Jurkat, Clone E6-1 (cell line): ENCODE measurements around the gene TBX2. TPM values are rescaled to one million over a fixed set of nuclear protein-coding genes. Genes with fewer than 3 reads are reported as not detected.
"Not testable (repeated sequence)": the region's sequence is repeated elsewhere in the genome, so short reads cannot be mapped to it uniquely, and the experiment has no call there.

Source experiments
- DNase-seq: peaks from one replicate; pipeline ENCODE4 v3.0.0-alpha.2; 2011; ENCODE audit warnings: low read depth, low spot score
- H3K4me3 ChIP-seq: 2 replicates; pipeline ENCODE4 v1.5.1; 2011; ENCODE audit warnings: mild to moderate bottlenecking, low read length, control low read depth, moderate library complexity
- polyA plus RNA-seq: library from polyadenylated mRNA; unstranded; fragments of >200 nt; gene quantifications from one replicate; pipeline ENCODE4 v1.2.1, GENCODE V29; 2012; ENCODE audit warnings: missing spikeins; ENCODE audit not compliant: insufficient read length, insufficient read depth

TBX2 gene
- polyA plus RNA-seq = not detected

DNA sequence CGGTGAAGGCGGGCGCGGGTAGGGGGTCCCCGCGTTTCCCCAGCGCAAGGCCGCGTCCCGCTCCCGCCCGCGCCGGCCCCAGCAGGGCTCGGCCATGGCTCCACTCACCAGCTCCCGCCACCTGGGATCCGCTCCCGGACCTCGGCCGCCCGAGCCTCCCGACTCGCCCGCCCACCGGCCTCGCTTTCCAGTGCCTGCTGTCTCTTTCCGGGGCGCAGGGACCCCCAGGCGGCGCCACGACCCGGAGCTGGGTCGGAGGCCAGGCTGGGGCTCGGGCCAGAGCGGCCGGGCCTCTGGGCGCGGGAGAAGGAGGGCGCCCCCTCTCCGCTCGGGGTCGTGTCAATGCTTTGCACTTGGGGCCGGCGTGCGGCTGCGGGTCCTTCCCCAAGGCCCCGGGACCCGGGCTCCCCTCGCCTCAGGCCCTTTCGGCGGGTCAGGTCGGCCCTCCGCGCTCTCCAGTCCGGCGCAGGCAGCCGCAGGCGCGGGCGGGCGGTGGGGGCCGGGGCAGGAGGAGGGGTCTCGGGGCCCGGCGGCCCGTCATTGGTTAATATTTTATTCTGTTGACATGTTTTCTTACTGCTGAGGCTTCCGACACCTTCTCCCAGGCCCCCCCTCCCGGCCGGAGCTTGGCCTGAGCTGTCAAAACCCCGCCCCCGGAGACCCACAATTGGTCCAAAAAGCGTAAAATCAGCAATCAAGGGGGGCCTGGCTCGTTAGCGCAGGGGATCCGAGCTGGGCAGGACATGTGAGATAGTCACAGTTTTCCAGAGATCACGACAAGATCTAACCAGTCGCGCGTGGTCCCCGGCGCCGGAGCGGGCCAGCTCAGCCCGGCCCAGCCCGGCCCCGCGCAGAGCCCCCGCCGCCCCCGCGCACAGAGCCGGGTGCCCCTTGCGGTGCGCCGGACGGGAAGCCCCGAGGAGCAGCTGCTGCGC lies at the start of gene TBX2:
Gene TBX2, plus strand, starts transcription at position 713 of the 935 bp plus-strand sequence. CDS start 334 bp downstream, outside the sequence.
- no peak within 1 kb of the TSS for H3K4me3 ChIP-seq
- no peak for DNase-seq

DNA sequence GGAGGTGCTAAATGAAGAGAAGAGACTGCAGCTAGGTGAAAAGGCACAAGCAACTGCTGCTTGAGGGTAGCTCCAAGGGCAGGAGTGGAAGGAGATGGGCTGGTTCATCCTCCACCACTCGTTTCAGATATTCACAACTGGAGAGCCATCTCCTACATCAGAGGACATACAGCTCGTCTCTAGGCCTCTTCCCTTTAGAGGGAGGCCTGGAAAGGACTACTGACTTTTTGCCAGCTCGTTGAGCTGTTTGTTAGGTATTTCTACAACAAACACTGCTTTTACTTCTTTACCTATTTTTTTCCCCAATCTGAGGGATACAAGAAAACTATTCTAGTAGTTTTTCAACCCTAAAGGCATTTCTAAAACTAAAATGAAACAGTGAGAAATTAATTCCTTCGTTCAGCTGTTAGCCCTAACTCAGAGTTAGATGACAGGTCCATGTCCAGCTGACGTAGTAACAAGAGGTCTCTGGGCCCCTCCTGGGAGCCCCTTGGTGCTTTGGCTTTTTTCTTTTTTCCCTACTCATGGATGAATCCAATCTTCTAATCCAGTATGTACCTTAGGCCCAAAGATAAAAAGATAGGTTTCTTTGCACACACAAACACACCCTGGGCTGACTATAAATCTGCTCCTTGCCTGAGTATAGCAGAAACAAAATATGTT lies 47.8 kb upstream of the TBX2 start:
- H3K4me3 ChIP-seq = no peak overlapping the region
- DNase-seq = no peak

DNA sequence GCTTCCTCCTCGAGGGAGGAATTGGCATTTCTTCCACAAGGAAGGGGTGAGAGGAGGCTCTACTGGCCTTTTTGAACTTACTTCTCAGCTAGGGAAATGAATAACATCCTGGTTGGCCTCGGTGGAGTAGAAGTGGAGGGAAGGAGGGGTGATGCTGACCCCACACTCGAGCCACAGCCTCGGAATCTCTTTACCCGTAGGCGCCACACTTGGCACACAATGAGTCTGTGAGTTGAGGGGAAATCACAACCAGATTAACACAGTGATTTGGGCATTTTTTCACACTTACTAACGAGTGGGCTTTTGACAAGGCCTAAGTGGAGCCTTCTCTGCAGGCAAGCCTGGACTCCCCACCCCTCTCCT lies 47.3 kb upstream of the TBX2 start:
- H3K4me3 ChIP-seq = no peak overlapping the region
- DNase-seq = no peak

DNA sequence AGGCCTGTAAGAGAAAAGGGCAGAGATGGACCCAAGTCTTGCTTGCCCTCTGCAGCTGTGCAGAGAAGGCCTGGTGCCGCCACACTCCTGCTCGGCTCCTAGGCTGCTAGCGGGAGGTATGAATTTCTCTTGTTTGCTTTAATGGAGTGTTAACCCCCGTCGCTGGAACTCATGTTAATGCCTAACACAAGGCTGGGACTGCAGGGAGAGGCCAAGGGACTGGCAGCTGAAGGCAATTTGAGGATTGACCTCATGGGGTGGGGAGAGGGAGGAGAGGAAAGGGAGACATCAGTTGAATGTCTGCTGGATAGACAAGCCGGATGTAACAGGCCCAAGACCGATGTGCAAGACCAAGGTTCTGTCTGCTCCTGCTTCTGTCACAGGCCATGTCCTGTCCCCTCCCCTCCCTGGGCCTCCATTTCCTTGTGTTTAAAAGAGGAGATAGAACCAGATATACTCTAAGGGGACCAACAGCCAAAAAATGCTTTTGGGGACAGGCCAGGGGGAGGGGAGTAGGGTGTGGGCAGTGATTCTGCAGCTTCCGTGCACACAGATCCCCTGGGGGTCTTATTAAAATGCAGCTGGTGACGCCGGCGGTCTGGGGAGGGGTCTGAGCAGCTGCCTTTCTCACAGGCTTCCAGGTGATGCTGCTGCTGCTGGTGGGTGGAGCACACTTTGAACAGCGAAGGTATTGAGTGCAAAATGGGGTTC lies 46.7 kb upstream of the TBX2 start:
- no peak overlapping the region for H3K4me3 ChIP-seq
- no peak for DNase-seq

DNA sequence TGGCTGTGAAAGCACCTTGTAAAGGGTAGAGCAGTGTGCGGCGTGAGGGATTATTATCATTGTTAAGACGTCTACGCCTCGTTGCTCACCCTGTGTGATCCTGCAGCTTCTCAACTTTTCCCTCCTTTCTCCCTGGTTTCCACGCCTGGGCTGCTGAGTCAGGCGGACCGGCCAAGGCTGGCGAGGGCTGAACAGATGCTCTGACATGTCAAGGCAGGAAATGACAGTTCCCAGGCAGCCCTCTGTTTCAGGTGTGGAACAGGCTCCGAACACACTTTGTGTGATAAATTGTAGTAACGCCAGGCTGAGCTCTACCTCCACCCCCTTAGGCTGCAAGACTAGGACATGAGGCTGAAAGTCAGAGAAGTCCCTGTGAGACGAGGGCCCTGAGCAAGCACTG lies 46.0 kb upstream of the TBX2 start:
- no peak overlapping the region for H3K4me3 ChIP-seq
- no peak for DNase-seq

DNA sequence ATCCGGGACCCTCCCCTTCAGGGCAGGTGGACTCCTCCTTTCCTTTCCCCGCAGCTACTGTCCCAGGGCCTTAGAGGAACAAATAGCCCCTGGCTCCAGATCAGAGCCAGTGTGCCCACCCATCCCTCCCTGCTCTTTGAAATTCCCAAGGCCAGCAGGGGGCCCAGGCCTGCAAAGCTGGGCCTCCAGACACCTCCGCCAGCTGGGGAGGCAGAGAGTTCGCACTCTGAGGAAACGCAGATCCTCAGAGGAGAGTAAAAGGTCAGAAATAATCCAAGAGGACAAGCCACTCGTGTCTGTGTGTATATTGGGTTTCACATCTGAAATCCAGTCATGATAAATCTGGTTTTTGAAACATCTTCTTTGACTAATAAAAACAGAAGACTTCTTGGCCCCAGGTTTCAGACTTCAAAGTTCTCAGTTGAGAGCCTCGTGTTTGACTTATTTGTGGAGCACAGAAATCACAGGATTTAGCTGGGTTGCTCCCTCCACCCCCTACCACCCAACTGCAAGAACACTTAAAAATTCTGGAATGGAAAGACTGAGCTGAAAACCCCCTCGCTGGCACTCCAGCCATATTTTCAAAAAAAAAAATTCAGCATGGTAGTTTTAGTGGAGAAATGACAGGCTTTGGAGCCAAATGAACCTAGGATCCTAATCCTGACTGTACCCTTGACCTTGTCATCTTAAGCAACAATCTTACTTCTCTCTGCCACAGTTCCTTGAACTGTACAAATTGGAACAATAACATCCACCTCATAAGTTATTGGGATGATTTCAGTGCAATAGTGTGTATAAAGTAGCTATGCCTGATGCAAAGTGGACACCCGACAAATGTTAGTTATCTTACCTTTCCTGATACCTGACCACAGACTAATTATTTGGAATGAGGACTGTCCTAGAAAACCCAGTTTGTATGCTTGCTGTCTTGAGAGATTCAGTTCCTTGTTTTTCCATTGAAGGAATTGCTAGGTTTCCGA lies 44.5 kb upstream of the TBX2 start:
- H3K4me3 ChIP-seq = no peak overlapping the region
- no peak for DNase-seq

DNA sequence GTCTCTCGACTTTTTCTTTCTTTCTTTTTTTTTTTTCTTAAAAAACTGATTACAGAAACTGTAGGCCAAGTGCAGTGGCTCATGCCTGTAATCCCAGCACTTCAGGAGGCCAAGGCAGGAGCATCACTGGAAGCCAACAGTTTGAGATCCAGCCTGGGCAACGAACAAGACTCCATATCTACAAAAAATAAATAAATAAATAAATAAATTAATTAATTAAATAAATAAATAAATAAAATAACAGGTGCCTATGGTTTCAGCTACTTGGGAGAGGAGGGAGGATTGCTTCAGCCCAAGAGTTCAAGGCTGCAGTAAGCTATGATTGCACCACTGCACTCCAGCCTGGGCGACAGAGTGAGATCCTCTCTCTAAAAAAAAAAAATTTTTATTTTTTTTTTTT lies 42.6 kb upstream of the TBX2 start:
- not testable (repeated sequence) for DNase-seq, H3K4me3 ChIP-seq

DNA sequence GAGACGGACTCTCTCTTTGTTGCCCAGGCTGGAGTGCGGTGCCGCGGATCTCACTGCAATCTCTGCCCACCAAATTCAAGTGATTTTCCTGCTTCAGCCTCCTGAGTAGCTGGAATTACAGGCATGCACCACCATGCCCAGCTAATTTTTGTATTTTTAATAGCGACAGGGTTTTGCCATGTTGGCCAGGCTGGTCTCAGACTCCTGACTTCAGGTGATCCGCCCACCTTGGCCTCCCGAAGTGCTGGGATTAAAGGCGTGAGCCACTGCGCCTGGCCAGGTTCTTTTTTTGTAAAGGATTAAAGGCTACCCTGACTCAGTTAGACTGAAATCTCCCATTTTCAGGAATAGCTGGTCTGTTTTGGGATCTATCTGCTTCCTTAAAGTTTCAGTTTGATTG lies 40.1 kb upstream of the TBX2 start:
- DNase-seq, H3K4me3 ChIP-seq: not testable (repeated sequence)

DNA sequence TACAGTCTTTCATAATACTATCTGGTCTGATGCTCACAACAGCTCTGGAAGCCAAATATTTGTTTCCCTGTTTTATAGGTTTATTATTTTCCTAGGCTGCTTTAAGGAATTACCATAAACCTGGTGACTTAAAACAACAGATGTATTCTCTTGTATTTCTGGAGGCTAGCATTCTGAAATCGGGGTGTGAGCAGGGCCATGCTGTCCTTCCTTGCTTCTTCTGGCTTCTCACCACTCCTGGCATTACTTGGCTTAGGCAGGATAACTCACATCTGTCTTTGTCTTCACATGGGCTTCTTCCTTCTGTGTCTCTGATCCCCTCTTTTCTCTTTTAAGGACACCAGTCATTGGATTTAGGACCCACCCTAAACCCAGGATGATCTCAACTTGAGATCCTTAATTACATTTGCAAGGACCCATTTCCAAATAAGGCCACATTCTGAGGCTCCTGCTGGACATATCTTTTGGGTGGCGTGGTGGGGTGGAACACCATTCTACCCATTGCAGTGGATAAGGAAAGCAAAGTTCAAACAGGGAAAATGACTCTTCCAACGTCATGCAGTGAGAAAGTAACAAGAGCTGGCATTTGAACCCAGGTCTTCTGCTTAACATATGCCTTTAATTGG lies 39.2 kb upstream of the TBX2 start:
- no peak overlapping the region for H3K4me3 ChIP-seq
- DNase-seq = no peak

DNA sequence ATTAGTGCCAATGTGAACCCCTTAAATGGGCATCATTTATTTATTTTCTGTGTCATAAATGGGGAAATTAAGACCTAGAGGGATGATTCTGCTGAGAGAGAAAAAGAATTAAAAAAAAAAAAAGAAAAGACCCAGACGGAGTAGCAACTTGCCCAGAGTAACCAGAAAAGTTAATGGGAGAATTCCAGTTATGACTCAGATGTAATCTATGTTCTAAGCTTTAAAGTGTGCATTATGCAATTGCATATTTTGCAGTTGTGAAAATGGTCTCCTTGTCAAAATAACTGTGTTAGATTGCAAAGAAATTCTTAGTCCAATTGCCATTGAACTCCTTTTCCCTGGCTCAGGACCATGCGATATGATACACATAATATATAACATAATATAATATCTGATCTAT lies 38.6 kb upstream of the TBX2 start:
- no peak overlapping the region for H3K4me3 ChIP-seq
- no peak for DNase-seq

DNA sequence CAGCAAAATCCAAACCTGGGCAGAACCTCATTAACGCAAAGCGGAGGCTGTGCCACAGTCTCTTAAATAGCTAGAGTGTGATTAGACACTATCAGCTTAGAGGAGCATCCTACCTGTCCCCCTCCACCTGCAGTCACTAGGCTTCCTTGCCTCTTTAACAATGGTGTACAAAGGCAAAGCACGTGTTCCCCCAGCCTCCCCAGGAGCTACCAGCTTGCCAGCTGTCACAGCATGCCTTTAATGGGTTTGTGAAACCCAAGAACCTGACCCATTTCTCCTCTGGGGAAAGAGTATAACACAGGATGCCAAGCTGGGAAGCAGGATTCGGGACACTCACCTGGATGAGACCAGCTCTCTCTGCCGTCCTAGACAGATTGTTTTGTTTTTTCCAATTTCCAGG lies 37.2 kb upstream of the TBX2 start:
- DNase-seq = no peak

DNA sequence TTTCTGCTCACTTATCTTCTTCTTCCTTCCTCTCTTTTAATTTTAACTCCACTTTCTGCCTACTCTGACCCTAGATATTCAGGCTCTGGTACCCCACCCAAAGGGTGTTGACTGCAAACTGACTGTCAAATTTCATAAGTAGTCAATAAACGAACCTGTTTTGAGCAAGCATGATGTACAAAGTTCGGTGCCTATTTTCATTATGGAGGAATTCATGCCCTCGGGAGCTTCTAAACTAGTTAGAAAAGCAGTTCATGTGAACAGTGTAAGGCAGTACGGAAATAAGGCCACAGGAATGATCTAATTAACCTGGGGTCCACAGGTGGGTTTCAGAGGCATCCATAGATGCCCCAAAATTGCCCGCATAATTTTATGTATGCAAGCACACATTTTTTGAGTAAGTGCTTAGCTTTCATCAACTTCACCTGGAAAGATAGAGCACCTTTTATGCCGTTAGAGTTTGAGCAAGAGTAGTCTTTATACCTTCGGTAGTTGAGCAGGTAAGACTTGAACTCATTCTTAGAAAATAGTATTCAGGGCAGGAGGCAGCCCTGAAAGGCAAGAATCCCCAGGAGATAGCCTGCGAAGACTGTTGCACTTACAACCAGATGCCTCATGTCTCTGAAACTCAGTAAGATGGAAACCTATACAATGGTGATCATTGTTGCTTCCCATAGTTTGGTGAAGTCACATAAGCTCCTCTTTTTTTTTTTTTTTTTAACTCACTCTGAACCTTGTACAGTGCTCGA lies 36.6 kb upstream of the TBX2 start:
- no peak for DNase-seq
- H3K4me3 ChIP-seq = no peak overlapping the region

More for the DNA sequence above, 37.2 kb upstream of the TBX2 start:
- no peak overlapping the region for H3K4me3 ChIP-seq

DNA sequence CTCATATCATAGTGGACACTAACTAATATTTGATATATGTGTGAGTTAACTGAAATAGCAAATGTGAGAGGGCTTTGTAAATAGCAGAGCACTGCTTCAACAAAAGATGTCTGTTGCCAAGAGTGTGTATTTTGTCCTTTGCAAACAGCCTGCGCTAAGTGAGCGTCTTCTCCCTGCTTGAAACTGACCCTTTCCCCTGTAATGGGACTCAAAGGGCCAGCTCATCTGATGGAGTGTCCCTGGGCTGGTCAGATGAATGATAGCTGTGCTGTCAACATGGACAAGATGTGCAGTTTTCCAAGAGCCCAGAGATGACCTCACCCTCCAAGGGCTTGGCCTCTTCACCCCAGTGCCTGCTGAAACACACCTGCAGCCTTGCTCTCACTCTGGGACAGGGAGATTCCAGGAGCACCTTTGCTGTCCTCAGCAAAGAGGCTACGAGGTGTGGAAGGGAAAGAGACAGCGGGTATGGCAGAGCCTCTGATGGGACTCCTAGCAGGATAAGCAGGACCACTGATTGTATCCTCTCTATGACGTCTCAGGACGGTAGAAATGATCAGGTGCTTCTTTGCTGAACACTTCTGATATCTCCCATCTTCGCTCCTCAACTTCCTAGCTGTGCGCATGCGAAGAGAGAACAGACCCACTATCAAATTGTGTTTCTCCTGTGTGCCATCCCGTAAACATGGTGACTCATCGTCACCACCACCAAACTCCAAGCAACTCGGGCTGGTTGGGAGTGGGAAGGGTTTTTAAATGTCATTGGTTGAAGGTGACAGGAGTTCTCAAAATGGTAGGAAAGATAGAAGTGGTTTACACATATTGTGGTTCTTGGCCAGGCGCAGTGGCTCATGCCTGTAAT lies 35.8 kb upstream of the TBX2 start:
- DNase-seq = no peak
- no peak overlapping the region for H3K4me3 ChIP-seq

DNA sequence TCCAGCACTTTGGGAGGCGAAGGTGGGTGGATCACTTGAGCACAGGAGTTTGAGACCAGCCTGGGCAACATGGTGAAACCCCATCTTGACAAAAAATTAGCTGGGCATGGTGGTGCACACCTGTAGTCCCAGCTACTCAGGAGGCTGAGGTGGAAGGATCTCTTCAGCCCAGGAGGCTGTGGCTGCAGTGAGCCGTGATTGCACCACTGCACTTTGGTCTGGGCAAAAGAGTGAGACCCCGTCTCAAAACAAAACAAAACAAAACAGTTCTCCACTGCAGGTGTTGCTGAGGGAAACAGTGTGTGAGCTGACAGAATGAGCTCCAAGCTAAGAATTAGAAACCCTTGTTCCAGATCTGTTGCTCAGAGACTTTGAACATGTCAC lies 35.2 kb upstream of the TBX2 start:
- H3K4me3 ChIP-seq = no peak overlapping the region

DNA sequence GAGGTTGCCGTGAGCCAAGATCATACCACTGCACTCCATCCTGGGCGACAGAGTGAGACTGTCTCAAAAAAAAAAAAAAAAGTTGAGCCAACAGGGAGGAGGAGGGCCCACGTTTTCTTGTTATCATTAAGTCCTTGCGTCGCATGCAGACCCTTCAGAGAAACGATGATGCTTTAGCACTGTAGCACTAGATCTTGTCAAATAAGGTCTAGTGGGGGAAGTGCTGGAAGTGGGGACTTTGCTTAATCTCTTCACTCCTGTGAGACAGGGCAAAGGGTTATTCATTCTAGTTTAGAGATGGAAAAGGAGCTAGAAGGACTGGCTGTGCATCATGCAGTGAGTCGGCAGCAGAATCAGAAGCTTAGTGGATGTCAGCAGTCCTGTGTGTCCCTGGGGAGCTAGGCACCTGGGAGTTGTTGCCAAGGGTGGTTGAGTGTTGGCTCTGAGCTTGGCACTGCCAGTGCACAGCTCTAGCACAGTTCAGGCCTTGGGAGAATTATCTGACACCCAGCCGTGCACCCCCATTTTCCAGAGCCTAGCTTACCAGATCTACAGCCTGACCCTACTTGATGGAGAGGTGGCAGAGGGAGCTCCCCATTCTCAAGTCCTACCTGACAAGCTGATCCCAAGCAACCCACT lies 33.4 kb upstream of the TBX2 start:
- no peak for DNase-seq
- no peak overlapping the region for H3K4me3 ChIP-seq

More for the DNA sequence above, 35.2 kb upstream of the TBX2 start:
- no peak for DNase-seq

DNA sequence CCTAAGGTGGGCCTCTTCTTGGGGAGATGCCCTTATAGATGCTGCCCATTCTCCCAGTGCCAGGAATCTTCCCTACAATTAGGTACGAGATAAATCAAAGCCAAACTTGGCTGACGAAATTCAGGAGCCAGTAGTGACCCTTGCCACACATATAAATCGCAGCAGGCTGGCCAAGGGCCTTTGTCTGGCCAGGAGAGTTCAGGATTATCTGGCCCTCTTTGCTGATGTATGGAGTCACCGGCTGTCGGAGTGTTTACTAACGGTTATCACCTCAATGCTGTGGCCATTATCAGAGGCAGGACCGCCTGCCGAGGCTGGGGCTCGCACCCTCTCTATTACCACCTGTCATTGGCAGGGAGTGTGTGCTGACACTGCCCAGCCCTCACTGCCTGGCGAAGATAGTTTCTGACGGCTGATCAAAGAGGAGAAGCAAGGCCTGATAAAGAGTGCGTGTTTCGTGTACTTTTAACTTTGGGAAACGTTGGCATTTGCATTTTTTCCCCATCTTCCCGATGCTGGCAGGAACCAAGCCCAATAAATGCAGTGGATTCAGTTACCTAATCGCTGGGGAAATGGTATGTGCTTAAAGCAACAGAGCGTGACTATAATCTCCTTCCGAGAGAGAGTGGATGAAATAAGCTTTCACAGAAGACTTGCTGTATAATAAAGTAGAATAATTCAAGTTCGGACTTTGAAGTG lies 32.8 kb upstream of the TBX2 start:
- DNase-seq = no peak
- no peak overlapping the region for H3K4me3 ChIP-seq
